Activated CD4-positive, alpha-beta T cell treated with anti-CD3 and anti-CD28 coated beads for 4 hours (primary cell): ENCODE measurements around the gene AP2A1.
A peak's percentile ranks its signal among the peaks of the same experiment; 100 is the strongest.

ENCODE experiments used
- DNase-seq, 2 donors: peaks; one replicate each; pipeline ENCODE4 v3.0.0-alpha.2; 2020

The AP2A1 gene

DNA sequence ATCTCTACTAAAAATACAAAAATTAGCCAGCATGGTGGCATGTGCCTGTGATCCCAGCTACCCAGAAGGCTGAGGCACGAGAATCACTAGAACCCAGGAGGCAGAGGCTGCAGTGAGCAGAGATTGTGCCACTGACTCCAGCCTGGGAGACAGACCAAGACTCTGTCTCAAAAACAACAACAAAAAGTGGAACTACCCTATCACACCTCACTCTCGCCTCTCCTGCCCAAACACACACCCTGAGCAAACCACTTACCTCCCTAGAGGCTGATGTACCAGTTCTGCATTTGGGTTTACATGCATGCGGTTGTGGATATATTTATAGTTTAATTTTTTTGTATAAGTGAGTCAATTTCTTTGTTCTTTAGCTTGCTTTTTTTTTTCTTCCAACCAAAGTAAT lies 76.5 kb downstream of the AP2A1 start:
- DNase-seq: no peak

DNA sequence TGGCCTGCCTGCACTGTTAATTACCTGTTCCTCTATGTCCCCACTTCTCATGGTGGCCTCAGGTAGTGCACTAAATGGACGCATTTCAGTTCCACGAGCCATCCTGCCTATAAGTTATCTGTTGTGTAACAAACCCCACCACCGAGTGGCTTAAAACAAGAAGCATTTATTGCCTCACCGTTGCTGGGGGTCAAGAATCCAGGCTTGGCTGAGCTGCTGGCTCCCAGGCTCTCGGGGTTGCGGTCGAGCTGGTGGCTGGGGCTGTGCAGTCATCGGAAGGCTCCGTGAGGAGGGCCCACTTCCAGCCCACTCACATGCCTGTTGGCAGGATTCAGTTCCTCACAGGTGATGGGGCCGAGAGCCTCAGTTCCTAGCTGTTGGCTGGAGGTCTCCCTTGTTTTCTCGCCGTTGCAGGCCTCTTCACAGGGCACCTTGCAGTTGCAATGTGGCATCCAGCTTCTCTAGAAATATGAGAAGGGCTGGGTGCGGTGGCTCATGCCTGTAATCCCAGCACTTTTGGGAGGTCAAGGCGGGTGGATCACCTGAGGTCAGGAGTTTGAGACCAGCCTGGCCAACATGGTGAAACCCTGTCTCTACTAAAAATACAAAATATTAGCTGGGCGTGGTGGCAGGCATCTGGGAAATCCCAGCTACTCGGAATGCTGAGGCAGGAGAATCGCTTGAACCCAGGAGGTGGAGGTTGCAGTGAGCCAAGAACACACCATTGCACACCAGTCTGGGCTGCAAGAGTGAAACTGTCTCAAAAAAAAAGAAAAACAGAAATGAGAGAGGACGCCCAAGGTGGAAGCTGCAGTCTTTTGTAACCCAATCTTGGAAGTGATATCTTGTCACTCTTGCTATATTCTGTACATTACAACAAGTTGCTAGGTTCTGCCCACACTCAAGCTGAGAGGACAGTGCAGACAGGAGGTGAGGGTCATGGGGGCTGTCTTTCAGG lies 77.6 kb downstream of the AP2A1 start:
- DNase-seq: no peak

DNA sequence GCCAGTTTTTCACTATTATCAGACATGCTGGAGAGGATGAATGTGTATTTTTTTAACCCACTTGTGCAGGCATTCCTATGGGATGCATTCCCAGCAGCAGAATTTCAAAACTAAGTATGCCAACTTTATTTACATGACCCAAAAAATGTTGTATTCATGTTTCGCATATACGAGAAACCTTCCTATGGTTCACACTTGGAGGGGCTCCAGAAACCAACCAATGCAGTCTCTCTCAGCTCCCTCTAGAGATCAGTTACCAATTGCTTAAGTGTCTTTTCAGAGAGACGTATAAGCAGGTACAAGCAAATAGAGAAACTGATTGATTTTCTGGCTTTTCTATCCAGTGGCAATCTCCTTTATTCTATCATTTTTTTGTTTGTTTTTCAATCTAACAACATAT lies 78.6 kb downstream of the AP2A1 start:
- DNase-seq: no peak

DNA sequence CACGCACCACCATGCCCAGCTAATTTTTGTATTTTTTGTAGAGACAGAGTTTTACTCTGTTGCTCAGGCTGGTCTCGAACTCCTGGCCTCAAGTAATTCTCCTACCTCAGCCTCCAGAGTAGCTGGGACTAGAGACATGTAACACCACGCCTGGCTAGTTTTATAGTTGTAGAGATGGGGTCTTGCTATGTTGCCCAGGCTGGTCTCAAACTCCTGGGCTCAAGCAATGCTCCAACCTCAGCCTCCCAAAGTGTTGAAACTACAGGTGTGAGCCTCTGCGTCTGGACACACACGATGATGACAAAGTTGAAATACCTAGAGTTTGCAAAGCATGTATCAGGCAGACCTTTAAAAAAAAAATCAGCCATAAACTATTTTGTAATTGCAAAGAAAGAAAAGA lies 79.6 kb downstream of the AP2A1 start:
- DNase-seq: no peak

- DNase-seq: no peak
Observed at GRCh38 chr19:49847731-49848696, 81.2 kb downstream of the AP2A1 start.

GRCh38 chr19:49848938-49849337 lies 82.1 kb downstream of the AP2A1 start:
- no peak for DNase-seq

- no peak for DNase-seq
Observed at GRCh38 chr19:49849433-49850220, 82.8 kb downstream of the AP2A1 start.

GRCh38 chr19:49850221-49850486 lies 83.4 kb downstream of the AP2A1 start:
- no peak for DNase-seq

GRCh38 chr19:49850487-49851342 lies 83.9 kb downstream of the AP2A1 start, which contains the start of gene PTOV1:
Gene PTOV1, plus strand, starts transcription at chr19:49851159.
- peak; percentile 85 to 87 for DNase-seq

- peak in 1 of 2 donors; percentile 40 for DNase-seq
Observed at GRCh38 chr19:49851456-49852259, 84.9 kb downstream of the AP2A1 start.

GRCh38 chr19:49852631-49853126 lies 85.9 kb downstream of the AP2A1 start:
- no peak for DNase-seq

GRCh38 chr19:49853852-49854377 lies 87.1 kb downstream of the AP2A1 start:
- DNase-seq: no peak

GRCh38 chr19:49854378-49855263 lies 87.8 kb downstream of the AP2A1 start:
- DNase-seq: no peak

DNA sequence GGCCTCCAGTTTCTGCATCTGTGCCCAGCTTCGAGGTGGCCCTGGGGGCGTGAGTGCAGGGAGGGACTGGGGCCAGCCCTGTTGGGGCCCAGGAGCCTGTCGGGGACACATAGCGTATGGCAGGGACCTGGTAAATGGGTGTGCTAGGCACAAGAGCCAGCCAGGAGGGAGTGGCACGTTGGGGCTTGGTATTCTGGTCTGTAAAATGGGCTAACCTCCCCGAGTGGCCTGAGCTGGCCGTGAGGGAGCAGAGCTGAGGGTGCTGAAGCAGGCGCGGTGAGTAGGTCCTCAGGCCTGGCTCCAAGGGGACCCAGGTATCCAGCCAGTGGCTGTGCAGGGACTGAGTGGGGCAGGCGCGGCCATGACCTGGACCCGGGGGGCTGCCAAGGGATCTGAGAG lies 88.5 kb downstream of the AP2A1 start:
- DNase-seq: no peak

GRCh38 chr19:49855676-49856573 lies 89.1 kb downstream of the AP2A1 start:
- no peak for DNase-seq

- DNase-seq: no peak
Observed at GRCh38 chr19:49856574-49857021, 89.8 kb downstream of the AP2A1 start.
